Activated CD4-positive, alpha-beta T cell treated with anti-CD3 and anti-CD28 coated beads for 1 hour (primary cell): ENCODE results near the gene SKA1.

Experiments used
- DNase-seq: peaks from one replicate; pipeline ENCODE4 v3.0.0-alpha.2; 2020

SKA1 gene, protein sequence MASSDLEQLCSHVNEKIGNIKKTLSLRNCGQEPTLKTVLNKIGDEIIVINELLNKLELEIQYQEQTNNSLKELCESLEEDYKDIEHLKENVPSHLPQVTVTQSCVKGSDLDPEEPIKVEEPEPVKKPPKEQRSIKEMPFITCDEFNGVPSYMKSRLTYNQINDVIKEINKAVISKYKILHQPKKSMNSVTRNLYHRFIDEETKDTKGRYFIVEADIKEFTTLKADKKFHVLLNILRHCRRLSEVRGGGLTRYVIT

DNA sequence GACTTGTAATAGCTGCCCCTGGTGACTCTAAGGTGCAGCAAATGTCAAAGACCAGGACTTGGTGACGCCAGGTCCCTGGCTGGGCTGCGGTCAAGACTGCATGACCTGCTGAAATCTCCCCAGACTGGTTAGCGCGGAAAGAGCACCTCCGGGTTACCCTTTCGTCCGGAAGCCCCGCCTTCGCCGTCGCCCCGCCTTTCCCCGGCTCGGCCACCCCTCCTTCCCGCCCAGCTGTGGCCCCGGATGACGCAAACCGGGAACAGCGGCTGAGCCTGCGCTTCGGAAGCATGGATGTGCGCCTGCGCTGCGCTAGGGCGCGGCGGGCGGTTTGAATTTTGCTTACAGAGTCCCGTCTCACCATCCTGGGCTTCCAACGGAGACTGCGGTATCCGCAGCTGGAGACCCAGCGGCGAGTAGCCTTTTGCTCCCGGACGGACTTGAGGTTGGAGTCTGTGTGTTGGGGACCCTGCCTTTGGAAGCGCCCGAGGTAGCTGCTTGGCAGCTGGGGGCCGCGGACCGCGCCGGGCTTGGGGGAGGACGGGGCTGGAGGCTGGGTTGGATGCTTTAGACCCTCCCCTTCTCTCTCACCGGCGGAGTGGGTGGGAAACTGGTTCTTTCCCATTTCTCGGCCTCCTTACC, at the start of gene SKA1:
Gene SKA1, plus strand, starts transcription at position 294 of the 639 bp plus-strand sequence. CDS start 785 bp downstream, outside the sequence.
- DNase-seq, result peak; percentile 85

GRCh38 chr18:50327983-50328382, 46.9 kb upstream of the SKA1 start:
- no peak for DNase-seq

DNA sequence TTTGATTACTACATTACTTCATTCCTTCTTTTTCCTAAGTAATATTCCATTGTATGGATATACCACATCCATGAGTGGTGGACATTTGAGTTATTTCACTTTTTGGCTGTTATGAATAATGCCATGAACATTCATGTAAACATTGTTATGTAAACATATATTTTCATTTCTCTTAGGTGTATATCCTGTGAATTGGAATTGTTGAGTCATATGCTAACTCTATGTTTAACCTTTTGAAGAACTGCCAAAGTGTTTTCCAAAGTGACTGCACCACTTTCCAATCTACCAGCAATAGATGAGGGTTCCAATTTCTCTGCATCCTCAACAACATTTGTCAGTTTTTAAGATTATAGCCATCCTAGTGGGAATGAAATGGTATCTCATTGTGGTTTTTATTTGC, 44.7 kb upstream of the SKA1 start:
- DNase-seq, result no peak

GRCh38 chr18:50331691-50332090, 43.2 kb upstream of the SKA1 start:
- no peak for DNase-seq

- no peak for DNase-seq
These were observed 40.2 kb upstream of the SKA1 start for GRCh38 chr18:50334546-50335152.

DNA sequence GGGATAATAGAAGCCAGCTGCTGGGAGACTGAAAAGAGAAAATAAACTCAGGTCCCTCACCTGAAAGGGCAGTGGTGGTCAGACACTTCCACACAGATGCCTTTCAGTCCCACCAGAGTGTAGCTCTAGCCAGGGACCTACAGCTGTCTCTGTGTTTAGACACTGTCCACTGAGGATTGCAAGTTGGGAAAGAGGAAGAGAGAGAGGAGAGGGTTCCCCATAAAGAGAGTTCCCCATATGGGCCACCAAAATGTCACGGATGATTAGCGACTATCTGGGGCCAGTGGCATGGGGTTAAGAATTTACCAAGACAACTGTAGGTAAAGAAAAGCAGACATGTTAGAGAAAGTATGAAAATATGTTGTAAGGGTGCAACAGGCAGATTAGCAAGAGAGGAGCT, 36.7 kb upstream of the SKA1 start:
- no peak for DNase-seq

- no peak for DNase-seq
These were observed 36.1 kb upstream of the SKA1 start for GRCh38 chr18:50338715-50339114.

DNA sequence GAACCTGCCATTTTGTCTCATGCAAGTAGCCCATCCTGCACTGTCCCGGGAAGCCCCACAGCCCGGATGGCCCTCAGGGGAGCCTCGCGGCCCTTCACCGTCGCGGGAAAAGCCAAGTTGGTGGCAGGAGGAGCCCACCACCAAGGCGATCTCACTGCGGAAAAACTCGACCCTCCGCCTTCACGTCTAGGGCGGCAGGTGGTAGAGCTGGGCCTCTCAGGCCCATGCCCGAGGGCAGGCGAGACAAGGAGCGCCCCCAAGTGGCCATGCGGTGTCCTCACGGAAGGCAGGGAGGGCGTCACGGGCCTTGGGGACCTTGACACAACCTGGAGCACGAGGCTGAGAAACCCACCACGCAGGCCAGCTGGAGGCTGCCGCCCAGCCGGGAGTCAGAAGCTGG, 34.8 kb upstream of the SKA1 start:
- DNase-seq, result no peak

GRCh38 chr18:50341443-50341842, 33.4 kb upstream of the SKA1 start:
- DNase-seq, result no peak

GRCh38 chr18:50350699-50351098, 24.1 kb upstream of the SKA1 start:
- no peak for DNase-seq

GRCh38 chr18:50356036-50356945, 18.6 kb upstream of the SKA1 start:
- no peak for DNase-seq

- no peak for DNase-seq
These were observed 16.0 kb upstream of the SKA1 start for GRCh38 chr18:50358844-50359243.

GRCh38 chr18:50359806-50360205, 15.0 kb upstream of the SKA1 start:
- DNase-seq, result no peak

DNA sequence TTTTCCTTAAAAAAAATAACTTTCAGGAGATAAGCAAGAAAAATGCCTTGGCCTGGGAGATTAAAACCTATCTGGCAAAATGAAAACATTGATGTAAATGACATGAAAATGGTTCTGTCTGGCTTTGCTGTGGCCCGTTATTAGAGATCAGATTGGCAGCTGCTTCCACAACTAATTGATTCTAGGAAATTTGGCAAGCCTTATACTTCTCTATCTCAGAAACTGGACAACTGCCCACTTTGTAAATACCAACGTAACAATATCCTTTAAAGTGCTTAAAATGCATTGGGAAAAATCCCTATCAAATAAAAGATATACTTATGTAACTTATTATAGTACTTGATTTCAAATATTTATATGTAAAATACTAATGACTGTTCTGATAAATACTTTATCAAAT, 14.2 kb upstream of the SKA1 start:
- no peak for DNase-seq

- no peak for DNase-seq
These were observed 5.2 kb upstream of the SKA1 start for GRCh38 chr18:50369672-50370071.

DNA sequence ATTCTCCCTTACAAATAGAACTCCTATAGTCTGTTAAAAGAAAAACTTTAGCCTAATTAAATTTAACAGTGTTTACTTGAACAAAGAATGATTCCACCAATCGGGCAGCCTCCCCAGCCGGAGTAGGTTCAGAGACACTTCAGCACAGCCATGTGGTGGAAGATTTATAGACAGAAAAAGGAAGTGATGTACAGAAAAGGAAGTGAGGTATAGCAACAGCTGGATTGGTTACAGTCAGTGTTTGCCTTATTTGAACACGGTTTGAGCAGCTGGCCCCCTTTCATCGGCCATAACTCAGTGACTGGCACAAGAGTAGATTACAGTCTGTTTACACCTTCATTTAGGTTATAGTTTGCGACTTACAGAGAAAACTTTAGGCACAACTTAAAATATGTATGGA, 2.1 kb upstream of the SKA1 start:
- DNase-seq, result no peak

- DNase-seq, result no peak
These were observed 1.2 kb upstream of the SKA1 start for GRCh38 chr18:50373561-50374219.

GRCh38 chr18:50374220-50374752, 560 bp upstream of the SKA1 start:
- no peak for DNase-seq

DNA sequence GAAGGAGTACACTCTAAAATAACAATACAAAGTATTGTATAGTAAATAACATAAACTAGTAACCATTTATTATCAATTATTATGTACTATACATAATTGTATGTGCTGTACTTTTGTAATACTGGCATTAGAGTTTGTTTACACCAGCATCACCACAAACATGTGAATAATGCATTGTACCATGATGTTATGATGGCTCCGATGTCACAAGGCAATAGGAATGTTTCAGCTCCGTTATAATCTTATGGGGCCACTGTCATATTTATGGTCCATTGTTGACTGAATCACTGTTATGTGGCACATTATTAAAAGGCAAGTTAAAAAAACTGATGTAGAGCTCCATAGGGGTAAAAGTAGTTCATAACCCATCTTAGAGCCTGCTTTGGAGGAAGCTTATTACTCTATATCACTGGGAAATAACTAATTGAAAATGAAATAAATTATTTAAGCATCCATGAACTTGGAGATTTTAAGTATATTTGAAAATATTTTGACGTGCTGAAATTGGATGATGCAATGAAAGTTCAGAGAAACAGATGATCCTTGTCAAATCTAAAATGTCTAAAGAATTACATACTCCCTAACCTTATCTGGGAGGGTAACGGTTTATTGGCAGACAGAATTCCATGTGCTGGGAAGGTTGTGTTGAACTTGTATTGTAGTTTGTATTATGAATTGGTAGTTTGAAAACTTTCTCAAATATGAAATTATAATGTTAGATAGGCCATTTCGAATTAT, 2.4 kb downstream of the SKA1 start:
- no peak for DNase-seq

DNA sequence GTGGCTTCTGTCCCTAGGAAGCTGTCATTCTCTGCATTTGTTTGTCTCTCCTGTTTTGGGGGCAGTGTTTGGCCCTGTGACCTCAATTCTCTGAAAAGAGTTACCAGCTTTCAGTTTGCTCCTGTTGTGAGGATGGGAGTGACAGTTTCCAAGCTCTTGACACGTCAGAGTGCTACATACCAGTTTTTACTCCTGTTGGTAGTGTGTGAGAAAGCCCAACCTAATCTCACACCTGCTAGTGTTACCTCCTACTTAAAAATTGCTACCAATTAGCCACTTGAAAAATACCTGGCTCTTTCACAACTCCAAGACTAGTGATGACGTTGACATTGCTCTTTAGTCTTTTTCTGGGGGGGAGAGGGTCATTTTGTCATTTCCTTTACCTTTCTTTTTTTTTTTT, 14.1 kb downstream of the SKA1 start:
- DNase-seq, result no peak

DNA sequence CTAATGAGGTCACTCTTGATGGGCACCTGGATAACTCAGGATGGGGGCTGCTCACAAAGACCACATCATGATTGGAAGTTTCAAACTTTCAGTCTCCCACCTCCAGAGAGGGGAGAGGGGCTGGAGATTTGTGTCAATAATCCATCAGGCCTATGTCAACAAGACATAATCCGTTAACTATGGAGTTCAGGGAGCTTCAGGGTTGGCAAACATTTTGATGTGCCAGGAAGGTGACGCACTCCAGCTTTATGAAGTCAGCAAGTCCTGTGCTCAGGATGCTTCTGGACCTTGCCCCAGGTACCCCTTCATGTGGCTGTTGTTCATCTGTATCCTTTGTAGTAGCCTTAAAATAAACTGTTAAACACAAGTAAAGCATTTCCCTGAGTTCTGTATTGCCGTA, 19.0 kb downstream of the SKA1 start:
- no peak for DNase-seq

DNA sequence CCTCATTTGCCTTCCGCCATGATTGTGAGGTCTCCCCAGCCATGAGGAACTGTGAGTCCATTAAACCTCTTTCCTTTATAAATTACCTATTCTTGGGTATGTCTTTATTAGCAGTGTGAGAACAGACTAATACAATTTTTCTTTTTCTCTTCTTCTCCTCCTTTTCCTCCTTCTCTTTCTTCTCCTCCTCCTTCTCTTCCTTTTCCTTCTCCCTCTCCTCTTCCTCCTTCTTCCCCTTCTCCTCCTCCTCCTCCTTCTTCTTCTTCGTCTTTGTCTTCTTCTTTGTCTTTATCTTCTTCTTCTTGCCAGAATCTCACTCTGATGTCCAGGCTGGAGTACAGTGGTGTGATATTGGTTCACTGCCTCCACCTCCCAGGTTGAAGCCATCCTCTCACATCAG, 20.2 kb downstream of the SKA1 start:
- no peak for DNase-seq
